ENCODE data around the gene MAGI2.

GRCh38 chr7:78601728-78602127 is 851.7 kb downstream of the MAGI2 start:
- no peak for TF ChIP-seq CTCF (conservative IDR thresholded peaks at IDR 0.05; ENCODE audit: low read length)
- TF ChIP-seq EZH2phosphoT487 (IDR thresholded peaks at IDR 0.05; ENCODE audit: borderline replicate concordance), result no peak

Data from Loucy (cell line).